HL-60/S4 treated with retinoic acid at 250 ng/mL for 4 days and 3 days (cell line): ENCODE data around the gene PHACTR1.

ENCODE experiments used
- in situ Hi-C: fragments of 300-500 bp; cut with MboI; formaldehyde crosslinking; loops from 2 replicates; pipeline ENCODE4 v1.7.0; 2022; ENCODE audit warnings: low sequenced_read_pairs

The PHACTR1 gene

GRCh38 chr6:12969966-12970365 is 253.4 kb downstream of the PHACTR1 start:
- in situ Hi-C loops = no loop called here

- in situ Hi-C loops = no loop called here
Observed at GRCh38 chr6:12973386-12973785, 256.8 kb downstream of the PHACTR1 start.

DNA sequence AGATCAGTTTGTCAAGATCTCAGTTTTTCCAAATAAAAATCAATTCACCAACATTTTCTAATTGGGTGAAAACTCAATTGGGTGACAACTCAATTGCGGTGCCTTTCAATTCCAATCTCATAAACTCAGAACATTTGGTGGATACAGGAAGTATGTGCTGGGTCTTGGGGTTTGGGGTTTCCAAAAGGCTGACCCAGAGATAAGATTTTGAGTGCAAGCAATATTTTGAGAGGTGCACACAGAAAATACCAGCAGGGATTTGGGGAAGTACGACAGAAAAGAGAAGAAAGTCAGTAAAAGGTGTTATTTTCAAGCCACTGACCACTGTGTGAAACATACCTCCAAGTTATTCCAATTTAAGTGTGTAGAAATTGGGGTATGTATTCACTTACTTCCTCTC is 258.0 kb downstream of the PHACTR1 start:
- in situ Hi-C loops = no loop called here

DNA sequence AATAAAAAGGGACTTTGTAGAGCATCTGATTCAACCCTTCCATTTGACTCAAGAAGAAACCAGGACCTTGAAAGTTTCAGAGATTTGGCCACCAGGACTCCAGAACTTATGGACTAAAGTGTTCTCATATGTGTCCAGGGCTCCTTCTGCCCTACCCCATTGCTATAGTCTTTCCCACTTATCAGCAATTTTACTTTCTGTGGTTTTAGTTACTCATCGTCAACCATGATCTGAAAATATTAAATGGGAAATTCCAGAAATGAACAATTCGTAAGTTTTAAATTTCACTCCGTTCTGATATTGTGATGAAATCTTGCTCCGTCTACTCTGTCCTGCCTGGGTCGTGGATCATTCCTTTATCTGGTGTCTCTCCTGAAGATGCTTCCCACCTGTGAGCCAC is 259.8 kb downstream of the PHACTR1 start:
- in situ Hi-C loops = no loop called here

GRCh38 chr6:12977206-12977605 is 260.6 kb downstream of the PHACTR1 start:
- in situ Hi-C loops = no loop called here

DNA sequence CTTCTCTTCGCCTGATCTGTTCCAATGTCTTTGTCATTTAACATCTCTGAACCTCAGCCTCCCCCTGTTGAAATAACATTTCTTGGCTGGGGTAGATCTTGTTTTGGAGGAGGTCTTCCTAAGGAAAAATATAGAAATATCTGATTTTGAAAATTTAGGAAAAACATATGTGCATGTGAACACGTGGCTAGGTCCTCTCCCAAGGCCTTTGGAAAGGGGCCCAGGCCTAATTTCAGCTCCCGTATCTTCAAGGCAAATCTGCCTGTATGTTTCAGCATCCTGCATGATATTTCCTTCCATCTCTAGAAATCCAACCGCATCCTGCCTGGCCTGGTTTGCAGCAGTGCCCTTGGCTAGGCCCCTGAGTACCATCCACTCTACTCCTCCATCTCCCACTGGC is 261.2 kb downstream of the PHACTR1 start:
- in situ Hi-C loops = no loop called here

DNA sequence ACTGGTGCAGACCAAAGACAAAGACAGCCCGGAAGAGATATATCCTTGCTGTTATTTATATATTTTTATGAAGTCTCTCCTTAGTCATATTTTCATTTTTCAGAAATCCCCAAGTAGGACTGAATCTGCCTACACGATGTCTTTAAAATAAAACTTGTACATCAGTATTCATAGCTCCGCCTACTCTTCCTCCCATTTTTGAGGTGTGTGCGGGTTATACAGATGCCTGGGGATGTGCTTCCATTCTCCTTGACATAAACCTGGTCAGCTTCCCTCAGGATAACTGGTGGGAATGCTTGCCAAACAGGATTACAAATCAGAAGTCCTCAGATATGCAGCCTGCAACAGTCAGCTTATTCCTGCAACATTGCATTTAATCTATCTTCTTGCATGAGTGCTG is 264.2 kb downstream of the PHACTR1 start:
- in situ Hi-C loops = no loop called here

DNA sequence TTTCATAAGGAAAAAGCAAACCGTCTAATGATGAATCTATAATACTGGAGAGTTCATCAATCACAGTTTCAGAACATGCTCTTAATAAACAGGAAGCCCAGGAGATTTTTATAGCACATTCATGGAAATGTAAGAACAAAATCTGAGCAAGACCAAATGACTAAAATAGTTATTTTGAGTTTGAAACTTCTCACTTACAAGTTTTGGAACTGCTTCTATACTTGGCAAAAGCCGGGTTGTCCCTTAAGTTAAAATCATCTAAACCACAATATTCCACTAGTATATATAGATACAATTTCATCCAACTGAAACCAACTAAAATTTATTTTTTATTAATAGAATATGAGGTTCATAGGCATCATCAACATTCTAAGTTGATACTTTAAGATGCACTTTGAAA is 268.2 kb downstream of the PHACTR1 start:
- in situ Hi-C loops = no loop called here

DNA sequence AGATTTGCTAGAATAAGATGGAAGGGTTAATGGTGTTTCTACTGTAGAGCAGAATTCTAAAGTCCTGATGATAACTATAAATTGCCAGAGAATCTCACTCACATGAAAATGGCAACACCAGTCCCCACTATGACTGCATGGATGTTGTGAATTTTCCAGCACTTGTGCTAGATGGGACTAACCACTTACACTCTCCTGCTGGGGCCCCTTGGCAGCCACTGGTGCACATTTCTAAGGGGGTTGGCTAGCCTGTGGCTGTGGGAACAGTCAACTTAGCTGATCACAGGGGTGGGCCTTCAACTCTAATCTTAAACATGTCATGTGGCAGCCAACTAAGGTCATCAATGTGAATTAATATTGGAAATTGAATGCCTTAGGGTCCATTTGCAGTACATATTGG is 271.2 kb downstream of the PHACTR1 start:
- in situ Hi-C loops = no loop called here

GRCh38 chr6:12990162-12990561 is 273.6 kb downstream of the PHACTR1 start:
- in situ Hi-C loops = no loop called here

- in situ Hi-C loops = no loop called here
Observed at GRCh38 chr6:12991435-12991834, 274.9 kb downstream of the PHACTR1 start.

DNA sequence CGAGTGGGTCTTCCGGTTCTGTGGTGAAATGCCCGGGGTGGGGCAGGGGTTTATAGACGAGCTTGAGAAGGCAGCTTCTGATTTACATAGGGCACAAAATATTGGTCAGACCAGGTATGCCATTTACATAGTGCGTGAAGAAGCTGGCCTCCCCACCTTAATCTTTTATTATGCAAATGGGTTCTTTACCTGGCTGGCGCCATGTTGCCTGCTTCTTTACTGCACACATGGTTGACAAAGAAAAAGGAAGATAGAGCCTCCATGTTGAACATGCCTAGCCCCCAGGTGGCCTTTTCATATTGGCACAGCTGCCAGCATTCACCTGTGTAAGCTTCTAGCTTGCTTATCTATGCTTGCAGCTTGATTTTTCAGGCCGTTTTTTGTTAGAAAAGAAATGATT is 276.2 kb downstream of the PHACTR1 start:
- in situ Hi-C loops = no loop called here

DNA sequence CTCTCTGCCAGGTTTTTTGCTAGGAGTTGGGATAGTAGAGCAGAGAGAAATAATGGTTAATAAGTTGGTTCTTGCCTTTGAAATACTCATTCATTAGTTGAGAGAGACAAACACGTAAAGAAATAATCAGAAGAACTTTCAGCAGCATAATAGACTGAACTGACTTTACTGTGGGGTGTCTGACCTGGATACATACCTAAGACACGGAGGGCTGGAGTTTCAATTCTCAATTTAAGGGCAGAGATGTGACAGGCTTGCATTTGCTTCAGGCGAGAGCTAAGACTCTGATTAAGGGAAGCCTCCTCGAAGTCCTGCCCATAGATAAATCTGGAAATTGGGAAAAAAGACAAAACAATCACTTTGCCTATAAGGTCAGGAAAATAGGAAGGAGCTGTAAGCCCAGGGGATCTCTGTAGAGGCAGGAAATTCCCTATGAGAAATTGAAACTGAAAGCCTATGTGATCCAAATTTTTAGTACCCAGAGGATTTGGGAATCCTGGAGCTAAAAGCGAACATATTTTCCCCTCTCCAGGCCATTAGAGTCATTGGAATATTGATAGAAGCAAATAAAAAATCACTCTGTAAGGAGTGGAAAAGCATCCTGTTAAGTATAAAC is 276.8 kb downstream of the PHACTR1 start:
- in situ Hi-C loops = no loop called here

DNA sequence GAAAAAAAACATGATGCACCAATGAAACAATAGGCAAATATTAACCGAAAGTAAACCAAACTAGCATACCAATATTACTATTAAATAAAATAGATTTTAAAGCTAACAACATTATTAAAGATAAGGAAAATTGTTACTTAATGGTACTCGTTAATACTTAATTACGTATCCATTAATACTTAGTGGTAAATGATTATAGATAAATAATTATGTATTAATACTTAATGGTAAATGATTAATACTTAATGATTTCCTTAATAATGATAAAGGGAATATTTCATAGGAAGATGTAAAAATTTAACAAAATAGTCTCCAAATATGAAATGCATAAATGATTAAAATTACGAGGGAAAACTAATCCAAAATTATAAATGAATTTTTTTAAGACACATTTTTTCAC is 278.9 kb downstream of the PHACTR1 start:
- in situ Hi-C loops = no loop called here

- in situ Hi-C loops = no loop called here
Observed at GRCh38 chr6:13000537-13000936, 284.0 kb downstream of the PHACTR1 start.

- in situ Hi-C loops = no loop called here
Observed at GRCh38 chr6:13001927-13002326, 285.4 kb downstream of the PHACTR1 start.

- in situ Hi-C loops = no loop called here
Observed at GRCh38 chr6:13004601-13005000, 288.0 kb downstream of the PHACTR1 start.

DNA sequence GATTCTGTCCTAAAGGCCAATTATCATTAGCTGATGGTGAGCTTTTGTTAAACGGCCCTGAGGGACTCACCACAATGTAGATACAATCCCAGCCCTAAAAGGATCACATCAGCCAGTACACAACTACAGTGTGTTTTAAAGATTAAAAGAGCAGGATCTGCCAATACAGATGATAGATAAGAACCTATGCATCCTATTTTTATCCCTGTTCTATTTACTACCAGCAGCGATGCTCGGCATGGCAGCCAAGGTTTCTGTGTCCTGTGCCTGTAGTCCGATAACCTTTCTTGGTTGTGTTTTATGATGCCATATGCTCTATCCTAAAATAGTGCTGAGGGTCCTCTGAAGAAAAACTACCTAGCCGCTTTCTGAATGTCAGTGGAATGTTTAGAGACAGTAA is 289.4 kb downstream of the PHACTR1 start:
- in situ Hi-C loops = no loop called here

- in situ Hi-C loops = no loop called here
Observed at GRCh38 chr6:13006578-13007300, 290.2 kb downstream of the PHACTR1 start.

DNA sequence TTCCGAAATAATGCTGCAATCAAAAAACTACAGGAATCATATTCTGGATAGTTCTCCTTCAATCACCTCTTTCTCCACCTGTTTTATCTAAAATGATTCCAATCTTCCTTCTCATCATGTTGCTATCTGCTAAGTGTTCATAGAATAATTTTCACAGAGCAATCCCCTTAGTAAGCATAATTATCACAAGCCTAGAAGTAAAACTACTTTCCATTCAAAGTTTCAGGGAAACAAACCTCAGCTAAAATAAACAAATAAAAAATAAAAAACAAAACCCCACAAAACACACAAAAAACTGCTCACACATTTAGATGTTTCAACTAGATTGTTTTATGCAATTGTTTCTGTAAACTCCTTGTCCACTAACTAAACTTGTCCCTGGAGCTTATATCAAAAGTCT is 291.2 kb downstream of the PHACTR1 start:
- in situ Hi-C loops = no loop called here

DNA sequence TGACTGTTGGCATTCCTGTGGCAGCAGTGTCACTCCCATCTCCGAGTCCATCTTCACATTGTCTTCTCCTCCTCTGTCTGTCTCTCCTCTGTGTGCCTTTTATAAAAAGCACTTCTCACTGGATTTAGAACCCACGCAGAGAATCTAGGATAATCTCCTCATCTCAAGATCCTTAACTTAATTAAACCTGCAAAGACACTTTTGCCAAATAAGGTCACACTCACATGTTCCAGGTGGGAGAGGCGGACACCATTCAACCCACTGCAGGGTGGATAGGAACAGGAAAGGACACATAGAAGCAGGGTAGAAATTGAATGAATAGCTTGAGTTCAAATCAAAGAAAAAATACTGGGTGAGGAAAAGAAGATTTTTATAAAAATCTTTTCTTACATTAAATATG is 292.5 kb downstream of the PHACTR1 start:
- in situ Hi-C loops = no loop called here

DNA sequence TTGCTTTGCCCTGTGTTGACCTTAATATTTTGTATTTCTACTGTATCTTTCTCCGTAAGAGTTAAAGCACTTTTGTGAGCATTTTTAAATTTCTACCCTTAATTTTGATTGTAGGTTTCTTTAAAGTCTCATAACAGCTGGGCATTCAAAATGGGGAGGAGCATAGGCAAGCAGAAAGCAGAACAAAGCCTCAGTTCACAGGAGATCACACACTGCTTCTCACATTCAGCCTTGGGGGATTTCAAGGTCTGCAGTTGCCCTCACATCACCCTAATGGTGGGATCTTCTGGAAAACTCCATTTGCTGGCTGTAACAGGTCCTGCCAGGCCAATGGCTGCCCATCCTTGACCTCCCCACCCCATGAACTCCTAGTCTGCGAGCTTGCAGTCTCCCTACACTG is 292.9 kb downstream of the PHACTR1 start:
- in situ Hi-C loops = no loop called here

DNA sequence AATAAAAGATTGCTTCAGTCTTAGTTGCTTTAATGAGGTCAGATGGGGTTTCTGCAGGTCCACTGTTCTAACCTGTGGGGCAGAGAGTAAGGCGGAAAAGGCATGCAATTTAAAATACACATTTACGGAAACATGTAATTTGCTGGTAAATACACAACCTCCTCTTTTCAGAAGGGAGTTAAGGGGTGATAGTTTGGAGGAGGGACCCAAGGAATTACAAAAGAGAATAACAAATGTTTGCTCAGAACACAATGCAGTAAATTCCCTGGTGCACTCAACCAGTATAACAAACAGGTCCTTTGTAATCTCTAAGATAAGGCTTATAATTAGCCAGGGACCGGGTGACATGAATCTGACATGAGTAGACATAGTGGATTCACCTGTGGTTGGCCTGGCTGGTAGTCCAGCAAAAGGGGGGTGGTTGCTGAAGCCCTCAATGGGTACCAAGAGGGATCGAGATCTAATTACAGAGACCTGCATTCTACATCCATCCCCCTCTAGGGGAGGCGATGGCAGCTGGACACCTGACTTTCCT is 295.1 kb downstream of the PHACTR1 start:
- in situ Hi-C loops = no loop called here
